ENCODE measurements around the gene PFKL.

- TF ChIP-seq EZH2phosphoT487 (IDR thresholded peaks at IDR 0.05; ENCODE audit: insufficient read depth, low read depth) (no peak), EZH2 (IDR thresholded peaks at IDR 0.05; ENCODE audit: insufficient read depth, poor library complexity, severe bottlenecking) (no peak)
These were observed 7.3 kb downstream of the PFKL start for GRCh38 chr21:44306936-44307704.
